ENCODE results near the gene CCL5. TPM values are rescaled to one million over a fixed set of nuclear protein-coding genes. Genes with fewer than 3 reads are reported as not detected.
A peak's percentile ranks its signal among the peaks of the same experiment; 100 is the strongest.

The CCL5 gene
- total RNA-seq, 5 donors from 2014 or later (not counting 1 experiment from before 2014, with no cell fraction given) = 124 to 557 (median 298) TPM

- Mint-ChIP-seq H3K36me3 (peaks cover 53% of the 10 kb centered on the region), H3K4me3 (no peak overlapping the region), H3K27ac (peak overlapping the region; percentile 24 to 25), H3K27me3 (no peaks in the 10 kb centered on the region), H3K9me3 (no peaks in the 10 kb centered on the region), H3K4me1 (peaks cover 0 to 2% (median 0%) of the 10 kb centered on the region in 3 donors)
- ChIA-PET CTCF (no interaction called here), POLR2A (no interaction called here)
- Histone ChIP-seq H3K27me3 (replicated peaks in 1 of 2; ENCODE audit: control insufficient read depth in 2 of 2, extremely low read depth in 1 of 2, insufficient read depth in 2 of 2, low read length in 1 of 2) (no peaks in the 10 kb centered on the region), H3K36me3 (ENCODE audit: control insufficient read depth in 2 of 2, extremely low read depth in 1 of 2, insufficient read depth in 1 of 2, low read length in 1 of 2) (peaks cover 15 to 84% of the 10 kb centered on the region in 2 donors), H3K27ac (ENCODE audit: low read length) (no peak overlapping the region), H3K4me1 (ENCODE audit: control insufficient read depth in 1 of 2, extremely low read depth in 1 of 2, insufficient read depth in 2 of 2, low read length in 2 of 2) (no peaks in the 10 kb centered on the region), H3K9me3 (no peaks in the 10 kb centered on the region), H3K4me3 (ENCODE audit: control insufficient read depth in 1 of 2, extremely low read depth in 1 of 2, low read length in 1 of 2) (no peak overlapping the region)
- no CpG with 5 or more reads among the region's 2 CpGs for WGBS (ENCODE audit: insufficient coverage)
- DNase-seq = no peak
- no peak for ATAC-seq (replicated peaks in 1 of 4)
Observed at GRCh38 chr17:35843698-35844097, 36.5 kb downstream of the CCL5 start.

GRCh38 chr17:35842239-35842638, 37.9 kb downstream of the CCL5 start:
- Mint-ChIP-seq H3K36me3 (peaks cover 49% of the 10 kb centered on the region), H3K9me3 (no peaks in the 10 kb centered on the region), H3K27ac (peak overlapping the region in 1 of 2 donors; percentile 39), H3K27me3 (no peaks in the 10 kb centered on the region), H3K4me1 (peaks cover 0 to 2% (median 0%) of the 10 kb centered on the region in 3 donors), H3K4me3 (no peak overlapping the region)
- no peak for ATAC-seq (replicated peaks in 1 of 4)
- Histone ChIP-seq H3K9me3 (no peaks in the 10 kb centered on the region), H3K27me3 (replicated peaks in 1 of 2; ENCODE audit: control insufficient read depth in 2 of 2, extremely low read depth in 1 of 2, insufficient read depth in 2 of 2, low read length in 1 of 2) (no peaks in the 10 kb centered on the region), H3K36me3 (ENCODE audit: control insufficient read depth in 2 of 2, extremely low read depth in 1 of 2, insufficient read depth in 1 of 2, low read length in 1 of 2) (peaks cover 15 to 87% of the 10 kb centered on the region in 2 donors), H3K27ac (ENCODE audit: low read length) (no peak overlapping the region), H3K4me1 (ENCODE audit: control insufficient read depth in 1 of 2, extremely low read depth in 1 of 2, insufficient read depth in 2 of 2, low read length in 2 of 2) (no peaks in the 10 kb centered on the region), H3K4me3 (ENCODE audit: control insufficient read depth in 1 of 2, extremely low read depth in 1 of 2, low read length in 1 of 2) (no peak overlapping the region)
- CTCF ChIA-PET = interaction anchor here in 1 of 2 donors (0.9 kb wide), 1 partner anchor 78 kb away, joined by 6 read pairs; no protein-coding TSS in a partner anchor
- WGBS (ENCODE audit: insufficient coverage) = 100% methylated on average over 1 of the region's 5 CpGs
- POLR2A ChIA-PET = interaction anchor here in 1 of 2 donors (0.6 to 0.7 kb wide), 2 partner anchors 32 to 58 kb away, joined by 4 read pairs; no protein-coding TSS in a partner anchor
- DNase-seq = no peak

GRCh38 chr17:35841505-35841904, 38.7 kb downstream of the CCL5 start:
- 95% methylated on average over 4 of the region's 4 CpGs for WGBS (ENCODE audit: insufficient coverage)
- Histone ChIP-seq H3K9me3 (no peaks in the 10 kb centered on the region), H3K27ac (ENCODE audit: low read length) (no peak overlapping the region), H3K4me3 (ENCODE audit: control insufficient read depth in 1 of 2, extremely low read depth in 1 of 2, low read length in 1 of 2) (no peak overlapping the region), H3K36me3 (ENCODE audit: control insufficient read depth in 2 of 2, extremely low read depth in 1 of 2, insufficient read depth in 1 of 2, low read length in 1 of 2) (peaks cover 18 to 91% of the 10 kb centered on the region in 2 donors), H3K4me1 (ENCODE audit: control insufficient read depth in 1 of 2, extremely low read depth in 1 of 2, insufficient read depth in 2 of 2, low read length in 2 of 2) (no peaks in the 10 kb centered on the region), H3K27me3 (replicated peaks in 1 of 2; ENCODE audit: control insufficient read depth in 2 of 2, extremely low read depth in 1 of 2, insufficient read depth in 2 of 2, low read length in 1 of 2) (no peaks in the 10 kb centered on the region)
- H3K27me3 Mint-ChIP-seq = no peaks in the 10 kb centered on the region
- H3K4me1 Mint-ChIP-seq = peaks cover 0 to 2% (median 0%) of the 10 kb centered on the region in 3 donors
- ChIA-PET POLR2A (interaction anchor here in 1 of 2 donors (0.6 kb wide), 1 partner anchor 123 kb away, joined by 6 read pairs; no protein-coding TSS in a partner anchor), CTCF (interaction anchor here (0.6 to 0.9 kb wide), 2 partner anchors 41 to 77 kb away, joined by 4 to 6 read pairs; no protein-coding TSS in a partner anchor)
- H3K36me3 Mint-ChIP-seq = peaks cover 46% of the 10 kb centered on the region
- no peak overlapping the region for H3K4me3 Mint-ChIP-seq
- DNase-seq (no peak), ATAC-seq (replicated peaks in 1 of 4) (no peak)
- H3K27ac Mint-ChIP-seq = no peak overlapping the region
- no peaks in the 10 kb centered on the region for H3K9me3 Mint-ChIP-seq

- Mint-ChIP-seq H3K36me3 (peaks cover 49% of the 10 kb centered on the region), H3K4me1 (peaks cover 0 to 2% (median 0%) of the 10 kb centered on the region in 3 donors), H3K4me3 (no peak overlapping the region), H3K27ac (no peak overlapping the region), H3K27me3 (no peaks in the 10 kb centered on the region), H3K9me3 (no peaks in the 10 kb centered on the region)
- POLR2A ChIA-PET = interaction anchor here in 1 of 2 donors (0.6 kb wide), 1 partner anchor 123 kb away, joined by 6 read pairs; no protein-coding TSS in a partner anchor
- H3K27me3 ChIP-seq (replicated peaks in 1 of 2; ENCODE audit: control insufficient read depth in 2 of 2, extremely low read depth in 1 of 2, insufficient read depth in 2 of 2, low read length in 1 of 2) = no peaks in the 10 kb centered on the region
- H3K4me1 ChIP-seq (ENCODE audit: control insufficient read depth in 1 of 2, extremely low read depth in 1 of 2, insufficient read depth in 2 of 2, low read length in 2 of 2) = no peaks in the 10 kb centered on the region
- no CpG with 5 or more reads among the region's 3 CpGs for WGBS (ENCODE audit: insufficient coverage)
- H3K4me3 ChIP-seq (ENCODE audit: control insufficient read depth in 1 of 2, extremely low read depth in 1 of 2, low read length in 1 of 2) = no peak overlapping the region
- H3K9me3 ChIP-seq = no peaks in the 10 kb centered on the region
- H3K36me3 ChIP-seq (ENCODE audit: control insufficient read depth in 2 of 2, extremely low read depth in 1 of 2, insufficient read depth in 1 of 2, low read length in 1 of 2) = peaks cover 18 to 92% of the 10 kb centered on the region in 2 donors
- CTCF ChIA-PET = interaction anchor here (0.6 to 0.9 kb wide), 2 partner anchors 41 to 77 kb away, joined by 4 to 6 read pairs; no protein-coding TSS in a partner anchor
- DNase-seq = no peak
- no peak overlapping the region for H3K27ac ChIP-seq (ENCODE audit: low read length)
- no peak for ATAC-seq (replicated peaks in 1 of 4)
Observed at GRCh38 chr17:35841101-35841500, 39.1 kb downstream of the CCL5 start.

- Histone ChIP-seq H3K4me1 (ENCODE audit: control insufficient read depth in 1 of 2, extremely low read depth in 1 of 2, insufficient read depth in 2 of 2, low read length in 2 of 2) (no peaks in the 10 kb centered on the region), H3K4me3 (ENCODE audit: control insufficient read depth in 1 of 2, extremely low read depth in 1 of 2, low read length in 1 of 2) (no peak overlapping the region), H3K9me3 (no peaks in the 10 kb centered on the region), H3K27ac (ENCODE audit: low read length) (no peak overlapping the region), H3K27me3 (replicated peaks in 1 of 2; ENCODE audit: control insufficient read depth in 2 of 2, extremely low read depth in 1 of 2, insufficient read depth in 2 of 2, low read length in 1 of 2) (no peaks in the 10 kb centered on the region), H3K36me3 (ENCODE audit: control insufficient read depth in 2 of 2, extremely low read depth in 1 of 2, insufficient read depth in 1 of 2, low read length in 1 of 2) (peaks cover 8 to 72% of the 10 kb centered on the region in 2 donors)
- CTCF ChIA-PET = no interaction called here
- H3K36me3 Mint-ChIP-seq = peaks cover 49% of the 10 kb centered on the region
- DNase-seq = no peak
- H3K4me1 Mint-ChIP-seq = peaks cover 8 to 14% (median 12%) of the 10 kb centered on the region in 3 donors
- H3K9me3 Mint-ChIP-seq = no peaks in the 10 kb centered on the region
- ATAC-seq (replicated peaks in 1 of 4) = no peak
- no peak overlapping the region for H3K27ac Mint-ChIP-seq
- H3K27me3 Mint-ChIP-seq = no peaks in the 10 kb centered on the region
- POLR2A ChIA-PET = interaction anchor here in 1 of 2 donors (0.6 kb wide), 1 partner anchor 41 kb away, joined by 3 read pairs; no protein-coding TSS in a partner anchor
- WGBS (ENCODE audit: insufficient coverage) = no CpG with 5 or more reads among the region's 1 CpG
- no peak overlapping the region for H3K4me3 Mint-ChIP-seq
Observed at GRCh38 chr17:35825206-35825605, 55.0 kb downstream of the CCL5 start.

Other genes with a start within 250 kb of the CCL5 start
- gene RASL10B, start 148.7 kb downstream of the CCL5 start, total RNA-seq = under 1 TPM; 0.38 to 0.56 (median 0.39) TPM
- gene GAS2L2, start 127.1 kb downstream of the CCL5 start, total RNA-seq = under 1 TPM in 4 of 5 donors, not detected in 1; 0.07 to 0.26 (median 0.21) TPM
- gene C17orf50, start 119.5 kb downstream of the CCL5 start, total RNA-seq = not detected
- 10 to 100 TPM in 2 of 5 donors, 1 to 10 TPM in 3; 3.4 to 11.4 (median 6.9) TPM for gene MMP28, start 84.7 kb downstream of the CCL5 start, total RNA-seq
- gene TAF15, start 70.9 kb downstream of the CCL5 start, total RNA-seq = 100 to 1,000 TPM; 186 to 228 (median 201) TPM
- 1 to 10 TPM in 4 of 5 donors, under 1 TPM in 1; 0.90 to 4.1 (median 1.5) TPM for gene HEATR9, start 11.5 kb downstream of the CCL5 start, total RNA-seq
- 1 to 10 TPM in 2 of 5 donors, under 1 TPM in 3; 0.40 to 1.5 (median 0.83) TPM for gene RDM1, start 50.4 kb upstream of the CCL5 start, total RNA-seq
- gene LYZL6, start 63.4 kb upstream of the CCL5 start, total RNA-seq = not detected
- not detected for gene CCL16, start 101.1 kb upstream of the CCL5 start, total RNA-seq
- not detected for gene CCL14, start 106.4 kb upstream of the CCL5 start, total RNA-seq
- gene CCL15, start 121.2 kb upstream of the CCL5 start, total RNA-seq = not detected
- gene CCL23, start 137.6 kb upstream of the CCL5 start, total RNA-seq = not detected
- not detected for gene CCL18, start 183.9 kb upstream of the CCL5 start, total RNA-seq
- gene CCL3, start 209.8 kb upstream of the CCL5 start, total RNA-seq = 1 to 10 TPM; 2.0 to 6.0 (median 4.8) TPM
- gene CCL4, start 223.5 kb upstream of the CCL5 start, total RNA-seq = 10 to 100 TPM in 3 of 5 donors, 1 to 10 TPM in 2; 6.2 to 20.4 (median 16.1) TPM